Erythroblast (primary cell): ENCODE data around the gene MKRN2.

Experiments
- GATA1 ChIP-seq: IDR thresholded peaks from 2 replicates; pipeline ENCODE4 v1.6.1; 2011; ENCODE audit warnings: low read depth, mild to moderate bottlenecking, control low read depth, low read length, moderate library complexity
- POLR2A ChIP-seq: IDR thresholded peaks from 2 replicates; pipeline ENCODE4 v1.6.1; 2011; ENCODE audit warnings: mild to moderate bottlenecking, low read length

- TF ChIP-seq GATA1 = no peak
- no peak for TF ChIP-seq POLR2A
These were observed 12.0 kb upstream of the MKRN2 start for GRCh38 chr3:12544652-12545472.
